GM23248 (cell line): Measurements from ENCODE around the gene WBP1L. TPM values are rescaled to one million over a fixed set of nuclear protein-coding genes. Genes with fewer than 3 reads are reported as not detected.
"Not testable (repeated sequence)": the region's sequence is repeated elsewhere in the genome, so short reads cannot be mapped to it uniquely, and the experiment has no call there.

ENCODE experiments used
- DNase-seq: peaks from one replicate; pipeline ENCODE4 v3.0.0-alpha.2; 2015
- H2AFZ ChIP-seq: fragments of 200-600 bp; sonication (generic); 2 replicates; pipeline ENCODE4 v1.6.1; 2016; ENCODE audit warnings: antibody characterized with exemption
- H3F3A ChIP-seq: fragments of 200-600 bp; sonication (generic); 2 replicates; pipeline ENCODE4 v1.6.1; 2016; ENCODE audit warnings: mild to moderate bottlenecking, antibody characterized with exemption, mixed run types; ENCODE audit not compliant: insufficient read depth
- H3K27ac ChIP-seq: fragments of 200-600 bp; sonication (generic); 2 replicates; pipeline ENCODE4 v1.5.1; 2016; ENCODE audit warnings: mild to moderate bottlenecking
- H3K27me3 ChIP-seq: fragments of 200-600 bp; sonication (generic); replicated peaks from 2 replicates; pipeline ENCODE4 v1.6.1; 2016; ENCODE audit warnings: mild to moderate bottlenecking; ENCODE audit not compliant: insufficient read depth
- H3K36me3 ChIP-seq: fragments of 200-600 bp; sonication (generic); 2 replicates; pipeline ENCODE4 v1.6.1; 2016; ENCODE audit warnings: low read depth, mild to moderate bottlenecking
- H3K4me1 ChIP-seq: fragments of 200-600 bp; sonication (generic); 2 replicates; pipeline ENCODE4 v1.6.1; 2016; ENCODE audit warnings: mild to moderate bottlenecking; ENCODE audit not compliant: insufficient read depth
- H3K4me2 ChIP-seq: fragments of 200-600 bp; sonication (generic); one replicate; pipeline ENCODE4 v1.6.1; 2016; ENCODE audit warnings: mild to moderate bottlenecking; ENCODE audit not compliant: unreplicated experiment
- H3K4me3 ChIP-seq: fragments of 200-600 bp; sonication (generic); 2 replicates; pipeline ENCODE4 v1.5.1; 2016; ENCODE audit warnings: mild to moderate bottlenecking
- H3K79me2 ChIP-seq: fragments of 200-600 bp; sonication (generic); 2 replicates; pipeline ENCODE4 v1.6.1; 2016; ENCODE audit warnings: mild to moderate bottlenecking; ENCODE audit not compliant: insufficient read depth
- H3K9ac ChIP-seq: fragments of 200-600 bp; sonication (generic); 2 replicates; pipeline ENCODE4 v1.6.1; 2016; ENCODE audit warnings: mild to moderate bottlenecking
- H3K9me2 ChIP-seq: fragments of 200-600 bp; sonication (generic); 2 replicates; pipeline ENCODE4 v1.6.1; 2016; ENCODE audit warnings: mixed run types, mild to moderate bottlenecking, moderate library complexity; ENCODE audit not compliant: insufficient read depth
- H3K9me3 ChIP-seq: fragments of 200-600 bp; sonication (generic); one replicate; pipeline ENCODE4 v1.6.1; 2017; ENCODE audit warnings: low read depth
- H4K20me1 ChIP-seq: fragments of 200-600 bp; sonication (generic); 2 replicates; pipeline ENCODE4 v1.6.0; 2016; ENCODE audit not compliant: insufficient read depth
- EZH2 ChIP-seq: fragments of 200-600 bp; sonication (generic); IDR thresholded peaks from 2 replicates; pipeline ENCODE4 v1.6.1; 2018; ENCODE audit warnings: antibody characterized with exemption, mild to moderate bottlenecking; ENCODE audit not compliant: insufficient read depth, poor library complexity, severe bottlenecking
- EZH2phosphoT487 ChIP-seq: fragments of 200-600 bp; sonication (generic); IDR thresholded peaks from 2 replicates; pipeline ENCODE4 v1.6.1; 2018; ENCODE audit warnings: antibody characterized with exemption, moderate library complexity, mild to moderate bottlenecking, low read depth; ENCODE audit not compliant: insufficient read depth
- WGBS, 2 experiments: methylation state at CpG; one replicate each; pipeline ENCODE4 v1.1.6; 2015 to 2017; ENCODE audit warnings: low lambda C conversion rate in 2 of 2, low coverage in 1 of 2; ENCODE audit errors: missing lambda C conversion rate in 2 of 2; 5-methylcytosine and 5-hydroxymethylcytosine counted together
- in situ Hi-C: fragments of 300-500 bp; cut with MboI; formaldehyde crosslinking; loops from 2 replicates; pipeline ENCODE4 v1.15.0; 2020
- polyA plus RNA-seq: library from polyadenylated mRNA; unstranded; fragments of >200 nt; fragmentation: Nextera tagmentation; extraction: Ambion mirVana; gene quantifications from 2 replicates; pipeline ENCODE4 v1.2.1, GENCODE V29; 2016
- total RNA-seq: library from RNA; depleted of rRNA; stranded (reverse); fragments of >200 nt; shearing (Covaris generic); gene quantifications from 2 replicates; pipeline ENCODE4 v1.2.3, GENCODE V29; 2014

Gene WBP1L
- total and polyA plus RNA-seq, 2 experiments from 2014 or later, result 21.1 to 57.4 TPM

DNA sequence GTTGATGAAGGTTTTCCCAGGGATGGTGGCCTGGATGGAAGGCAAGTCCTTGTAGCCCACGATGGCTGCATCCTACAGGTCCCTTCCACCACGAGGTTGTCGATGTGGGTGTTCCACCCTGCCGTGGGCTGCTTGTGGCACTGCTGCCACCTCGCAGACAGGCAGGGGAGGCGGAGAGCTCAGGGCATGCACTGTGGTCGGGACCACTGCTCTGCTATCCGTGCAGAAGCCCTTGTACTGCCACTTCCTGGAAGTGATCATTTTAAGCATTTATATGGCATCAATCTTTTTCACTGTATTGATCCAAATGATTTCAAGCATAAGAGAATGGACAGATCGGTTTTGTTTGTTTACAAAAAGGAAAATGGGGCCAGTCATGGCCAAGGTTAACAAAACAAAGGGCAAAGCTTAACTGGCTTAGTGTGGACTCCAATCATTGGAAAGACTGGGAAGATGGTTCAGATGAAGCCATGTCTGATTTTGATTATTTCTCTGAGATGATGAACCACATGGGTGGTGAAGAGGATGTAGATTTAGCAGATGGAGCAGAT is 101.7 kb downstream of the WBP1L start:
- no peaks in the 10 kb centered on the region for H4K20me1 ChIP-seq
- no peak for DNase-seq
- TF ChIP-seq EZH2, result no peak
- no peak for TF ChIP-seq EZH2phosphoT487
- no peak overlapping the region for H3K9ac ChIP-seq
- no peak overlapping the region for H3K4me2 ChIP-seq
- no peaks in the 10 kb centered on the region for H3K9me3 ChIP-seq
- WGBS, 2 experiments, result 56 to 61% methylated on average over 9 of the region's 9 CpGs
- in situ Hi-C loops, result no loop called here
- H3K4me3 ChIP-seq, result no peak overlapping the region
- no peaks in the 10 kb centered on the region for H3K79me2 ChIP-seq
- H3K4me1 ChIP-seq, result no peaks in the 10 kb centered on the region
- no peak overlapping the region for H3K27ac ChIP-seq
- no peak overlapping the region for H2AFZ ChIP-seq
- H3F3A ChIP-seq, result no peaks in the 10 kb centered on the region
- H3K36me3 ChIP-seq, result no peaks in the 10 kb centered on the region
- H3K9me2 ChIP-seq, result no peaks in the 10 kb centered on the region
- H3K27me3 ChIP-seq, result 0 out of 2 replicates have a peak, but pooled peaks cover 13% of the 10 kb centered on the region

DNA sequence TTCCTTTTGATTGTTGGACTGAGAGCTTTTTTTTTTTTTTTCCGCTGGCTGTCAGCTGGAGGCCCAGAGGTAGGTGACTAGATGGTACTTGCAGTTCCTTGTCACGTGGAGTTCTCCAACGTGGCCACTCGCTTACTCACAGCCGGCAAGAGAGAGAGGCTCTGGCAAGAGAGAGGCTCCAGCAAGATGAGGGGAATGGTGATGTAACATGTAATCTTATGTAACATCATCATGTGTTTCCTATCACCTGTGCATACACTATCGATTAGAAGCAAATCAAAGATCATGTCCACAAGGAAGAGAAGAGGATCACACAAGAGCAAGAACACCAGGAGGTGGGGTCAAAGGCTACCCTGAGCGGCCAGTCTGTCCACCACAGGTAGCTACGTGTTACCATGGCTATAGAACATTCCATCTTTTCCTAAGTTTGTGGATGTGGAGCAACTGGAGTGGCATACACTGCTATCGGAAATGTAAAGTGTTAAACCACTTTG is 106.3 kb downstream of the WBP1L start:
- Histone ChIP-seq H3F3A (peaks cover 2% of the 10 kb centered on the region), H2AFZ (no peak overlapping the region), H3K9ac (no peak overlapping the region), H3K4me1 (peaks cover 2% of the 10 kb centered on the region; the same call in 1 of the 2 replicates), H4K20me1 (no peaks in the 10 kb centered on the region), H3K27me3 (no peaks in the 10 kb centered on the region), H3K4me2 (no peak overlapping the region), H3K9me3 (no peaks in the 10 kb centered on the region), H3K9me2 (no peaks in the 10 kb centered on the region), H3K4me3 (no peak overlapping the region), H3K27ac (no peak overlapping the region), H3K36me3 (no peaks in the 10 kb centered on the region), H3K79me2 (0 out of 2 replicates have a peak, but pooled peaks cover 2% of the 10 kb centered on the region)
- in situ Hi-C loops, result no loop called here
- DNase-seq, result no peak
- 71 to 78% methylated on average over 9 of the region's 9 CpGs for WGBS, 2 experiments
- TF ChIP-seq EZH2 (no peak), EZH2phosphoT487 (no peak)

DNA sequence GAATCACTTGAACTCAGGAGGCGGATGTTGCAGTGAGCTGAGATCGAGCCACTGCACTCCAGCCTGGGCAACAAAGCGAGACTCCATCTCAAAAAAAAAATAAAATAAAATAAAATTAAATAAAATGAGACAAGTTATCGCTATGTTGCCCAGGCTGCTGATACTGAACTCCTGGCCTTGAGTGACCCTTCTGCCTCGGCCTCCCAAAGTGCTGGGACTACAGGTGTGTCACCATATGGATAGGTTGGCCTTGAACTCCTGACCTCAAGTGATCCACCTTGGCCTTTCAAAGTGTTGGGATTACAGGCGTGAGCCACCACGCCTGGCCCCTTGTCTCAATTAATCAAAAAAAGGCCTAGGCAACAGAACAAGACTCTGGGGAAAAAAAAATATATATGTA is 109.5 kb downstream of the WBP1L start:
- H3K27me3 ChIP-seq, H3K4me3 ChIP-seq, H2AFZ ChIP-seq, H3K9me2 ChIP-seq, H3K9ac ChIP-seq, H3K9me3 ChIP-seq, H4K20me1 ChIP-seq, H3K4me2 ChIP-seq, DNase-seq, H3K27ac ChIP-seq, H3K36me3 ChIP-seq, in situ Hi-C loops: not testable (repeated sequence)
- WGBS, 2 experiments, result 90 to 92% methylated on average over 7 of the region's 7 CpGs
- peaks cover 24% of the 10 kb centered on the region for H3K79me2 ChIP-seq
- H3K4me1 ChIP-seq, result peaks cover 20% of the 10 kb centered on the region
- peaks cover 16% of the 10 kb centered on the region for H3F3A ChIP-seq

DNA sequence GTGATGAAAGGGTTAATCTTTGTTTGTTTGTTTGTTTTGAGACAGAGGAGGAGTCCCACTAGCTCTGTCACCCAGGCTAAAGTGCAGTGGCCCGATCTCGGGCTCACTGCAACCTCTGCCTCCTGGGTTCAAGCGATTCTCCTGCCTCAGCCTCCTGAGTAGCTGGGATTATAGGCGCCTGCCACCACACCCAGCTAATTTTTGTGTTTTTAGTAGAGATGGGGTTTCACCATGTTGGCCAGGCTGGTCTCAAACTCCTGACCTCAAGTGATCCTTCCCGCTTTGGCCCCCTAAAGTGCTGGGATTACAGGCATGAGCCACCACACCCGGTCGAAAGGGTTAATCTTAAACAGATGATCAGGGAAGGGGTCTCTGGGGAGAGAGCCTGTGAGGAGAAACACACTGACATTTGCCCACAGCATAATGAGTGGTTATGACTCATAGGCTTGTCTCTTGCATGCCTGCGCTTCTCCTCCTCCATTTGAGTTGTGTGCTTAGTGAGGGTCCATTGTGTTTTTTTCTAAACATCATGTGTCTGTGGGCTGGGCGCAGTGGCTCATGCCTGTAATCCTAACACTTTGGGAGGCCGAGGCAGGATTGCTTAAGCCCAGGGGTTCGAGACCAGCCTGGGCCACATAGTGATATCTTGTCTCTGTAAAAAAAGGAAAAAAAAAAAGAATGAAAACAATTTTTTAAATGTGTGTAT is 112.1 kb downstream of the WBP1L start:
- H4K20me1 ChIP-seq, result not testable (repeated sequence)
- peak overlapping the region; percentile 75 for H3K4me2 ChIP-seq

More for the DNA sequence above, 112.1 kb downstream of the WBP1L start:
- Histone ChIP-seq H3F3A (peaks cover 16% of the 10 kb centered on the region), H3K4me3 (peak overlapping the region; percentile 97), H3K27ac (peak overlapping the region; percentile 94), H3K9ac (peak overlapping the region; percentile 47), H3K79me2 (peaks cover 30% of the 10 kb centered on the region), H3K4me1 (peaks cover 20% of the 10 kb centered on the region), H2AFZ (peak overlapping the region; percentile 46)
- DNase-seq, result peak; percentile 97
- H3K9me3 ChIP-seq, H3K9me2 ChIP-seq, H3K27me3 ChIP-seq, in situ Hi-C loops, H3K36me3 ChIP-seq: not testable (repeated sequence)
- 9 to 10% methylated on average over 11 of the region's 11 CpGs for WGBS, 2 experiments
